Measurements from ENCODE around the gene EVI5L. TPM values are rescaled to one million over a fixed set of nuclear protein-coding genes. Genes with fewer than 3 reads are reported as not detected.

Gene EVI5L
- total RNA-seq, 1 experiment from 2014 or later, result 25.7 TPM

DNA sequence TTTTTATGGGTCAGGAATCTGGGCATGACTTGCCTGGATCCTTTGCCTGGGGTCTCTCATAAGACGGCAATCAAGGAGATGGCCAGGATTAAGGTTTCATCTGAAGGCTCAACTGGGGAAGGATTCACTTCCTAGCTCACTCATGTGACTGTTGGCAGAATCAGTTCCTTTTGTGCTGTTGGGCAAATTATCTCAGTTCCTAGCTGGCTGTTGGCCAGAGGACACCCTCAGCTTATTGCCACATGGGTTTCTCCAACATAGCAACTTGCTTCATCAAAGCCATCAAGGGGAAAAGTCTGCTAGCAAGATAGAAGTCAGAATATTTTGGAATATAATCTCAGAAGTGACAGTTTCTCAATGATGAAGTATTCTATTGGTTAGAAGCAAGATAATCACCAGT lies 12.2 kb upstream of the EVI5L start:
- POLR2A ChIA-PET, result no interaction called here
- peaks cover 21% of the 10 kb centered on the region for H3K27me3 Mint-ChIP-seq (ENCODE audit: insufficient read depth, unreplicated experiment)
- CTCF ChIA-PET, result interaction anchor here (0.5 to 1.3 kb wide), 4 partner anchors 17 to 472 kb away, joined by 3 to 5 read pairs (median 4); no protein-coding TSS in a partner anchor
- no peaks in the 10 kb centered on the region for H3K36me3 Mint-ChIP-seq (ENCODE audit: insufficient read depth, unreplicated experiment)
- no peak for DNase-seq (ENCODE audit: unreplicated experiment)
- no peak overlapping the region for H3K4me3 Mint-ChIP-seq (ENCODE audit: unreplicated experiment)
- no TSS peak for BruUV-seq (replicated peaks)
- H3K27ac Mint-ChIP-seq (ENCODE audit: low read depth, unreplicated experiment), result no peak overlapping the region
- H3K9me3 Mint-ChIP-seq (ENCODE audit: unreplicated experiment), result peaks cover 13% of the 10 kb centered on the region
- no peaks in the 10 kb centered on the region for H3K4me1 Mint-ChIP-seq (ENCODE audit: insufficient read depth, unreplicated experiment)
- TF ChIP-seq, protein P1, sequence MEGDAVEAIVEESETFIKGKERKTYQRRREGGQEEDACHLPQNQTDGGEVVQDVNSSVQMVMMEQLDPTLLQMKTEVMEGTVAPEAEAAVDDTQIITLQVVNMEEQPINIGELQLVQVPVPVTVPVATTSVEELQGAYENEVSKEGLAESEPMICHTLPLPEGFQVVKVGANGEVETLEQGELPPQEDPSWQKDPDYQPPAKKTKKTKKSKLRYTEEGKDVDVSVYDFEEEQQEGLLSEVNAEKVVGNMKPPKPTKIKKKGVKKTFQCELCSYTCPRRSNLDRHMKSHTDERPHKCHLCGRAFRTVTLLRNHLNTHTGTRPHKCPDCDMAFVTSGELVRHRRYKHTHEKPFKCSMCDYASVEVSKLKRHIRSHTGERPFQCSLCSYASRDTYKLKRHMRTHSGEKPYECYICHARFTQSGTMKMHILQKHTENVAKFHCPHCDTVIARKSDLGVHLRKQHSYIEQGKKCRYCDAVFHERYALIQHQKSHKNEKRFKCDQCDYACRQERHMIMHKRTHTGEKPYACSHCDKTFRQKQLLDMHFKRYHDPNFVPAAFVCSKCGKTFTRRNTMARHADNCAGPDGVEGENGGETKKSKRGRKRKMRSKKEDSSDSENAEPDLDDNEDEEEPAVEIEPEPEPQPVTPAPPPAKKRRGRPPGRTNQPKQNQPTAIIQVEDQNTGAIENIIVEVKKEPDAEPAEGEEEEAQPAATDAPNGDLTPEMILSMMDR (IDR thresholded peaks at IDR 0.05; ENCODE audit: unreplicated experiment), result no peak
- intact Hi-C loops (cut with micrococcal nuclease), result no loop called here

DNA sequence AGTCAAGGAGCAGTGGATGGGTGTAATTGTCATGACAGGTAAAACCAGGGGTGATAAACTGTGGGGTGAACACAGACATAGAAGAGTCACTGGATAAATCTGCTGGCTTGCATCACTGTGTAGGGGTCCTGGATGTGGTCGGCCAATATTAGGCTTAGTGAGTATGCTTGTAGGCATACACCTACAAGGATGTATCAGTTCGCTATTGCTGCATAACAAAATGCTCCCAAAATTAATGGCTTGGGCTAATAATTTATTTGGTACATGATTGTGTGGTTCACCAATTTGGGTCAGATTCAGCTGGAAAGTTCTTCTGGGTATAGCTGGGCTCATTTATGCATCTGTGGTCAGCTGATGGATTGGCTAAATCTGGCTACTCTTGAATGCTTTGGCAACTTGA lies 11.2 kb upstream of the EVI5L start:
- BruUV-seq (replicated peaks), result no TSS peak
- H3K4me1 Mint-ChIP-seq (ENCODE audit: insufficient read depth, unreplicated experiment), result peaks cover 6% of the 10 kb centered on the region
- peaks cover 21% of the 10 kb centered on the region for H3K27me3 Mint-ChIP-seq (ENCODE audit: insufficient read depth, unreplicated experiment)
- no peaks in the 10 kb centered on the region for H3K36me3 Mint-ChIP-seq (ENCODE audit: insufficient read depth, unreplicated experiment)
- DNase-seq (ENCODE audit: unreplicated experiment), result no peak
- POLR2A ChIA-PET, result interaction anchor here (1.0 kb wide), 1 partner anchor 19 kb away, joined by 3 read pairs; no protein-coding TSS in a partner anchor
- H3K27ac Mint-ChIP-seq (ENCODE audit: low read depth, unreplicated experiment), result no peak overlapping the region
- peaks cover 13% of the 10 kb centered on the region for H3K9me3 Mint-ChIP-seq (ENCODE audit: unreplicated experiment)
- CTCF ChIA-PET, result interaction anchor here (1.2 kb wide), 1 partner anchor 19 kb away, joined by 4 read pairs; no protein-coding TSS in a partner anchor
- H3K4me3 Mint-ChIP-seq (ENCODE audit: unreplicated experiment), result no peak overlapping the region
- TF ChIP-seq, protein P1 (IDR thresholded peaks at IDR 0.05; ENCODE audit: unreplicated experiment), result no peak
- intact Hi-C loops (cut with micrococcal nuclease), result no loop called here

DNA sequence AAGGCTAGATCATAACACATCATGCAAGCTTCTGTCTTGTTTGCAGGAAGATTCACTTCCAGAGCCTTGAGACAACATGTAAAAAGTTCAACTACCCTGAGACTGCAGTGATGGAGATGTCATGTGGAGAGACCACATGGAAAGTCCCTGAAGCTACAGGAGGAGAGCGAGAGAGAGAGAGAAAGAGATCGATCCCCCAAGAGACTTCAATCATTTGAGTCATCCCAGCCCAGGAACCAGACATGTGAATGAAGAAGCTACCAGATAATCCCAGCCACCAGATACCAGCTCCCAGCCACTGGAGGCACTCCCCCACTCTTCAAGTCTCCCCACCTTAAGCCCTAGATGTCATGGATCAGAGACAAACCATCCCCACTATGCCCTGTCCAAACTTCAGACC lies 10.7 kb upstream of the EVI5L start:
- peaks cover 13% of the 10 kb centered on the region for H3K9me3 Mint-ChIP-seq (ENCODE audit: unreplicated experiment)
- intact Hi-C loops (cut with micrococcal nuclease), result no loop called here
- ChIA-PET CTCF (interaction anchor here (1.2 kb wide), 1 partner anchor 19 kb away, joined by 4 read pairs; no protein-coding TSS in a partner anchor), POLR2A (no interaction called here)
- no peaks in the 10 kb centered on the region for H3K36me3 Mint-ChIP-seq (ENCODE audit: insufficient read depth, unreplicated experiment)
- peaks cover 21% of the 10 kb centered on the region for H3K27me3 Mint-ChIP-seq (ENCODE audit: insufficient read depth, unreplicated experiment)
- H3K4me3 Mint-ChIP-seq (ENCODE audit: unreplicated experiment), result no peak overlapping the region
- peaks cover 6% of the 10 kb centered on the region for H3K4me1 Mint-ChIP-seq (ENCODE audit: insufficient read depth, unreplicated experiment)
- DNase-seq (ENCODE audit: unreplicated experiment), result no peak
- BruUV-seq (replicated peaks), result no TSS peak
- no peak overlapping the region for H3K27ac Mint-ChIP-seq (ENCODE audit: low read depth, unreplicated experiment)
- TF ChIP-seq, protein P1 (IDR thresholded peaks at IDR 0.05; ENCODE audit: unreplicated experiment), result no peak

DNA sequence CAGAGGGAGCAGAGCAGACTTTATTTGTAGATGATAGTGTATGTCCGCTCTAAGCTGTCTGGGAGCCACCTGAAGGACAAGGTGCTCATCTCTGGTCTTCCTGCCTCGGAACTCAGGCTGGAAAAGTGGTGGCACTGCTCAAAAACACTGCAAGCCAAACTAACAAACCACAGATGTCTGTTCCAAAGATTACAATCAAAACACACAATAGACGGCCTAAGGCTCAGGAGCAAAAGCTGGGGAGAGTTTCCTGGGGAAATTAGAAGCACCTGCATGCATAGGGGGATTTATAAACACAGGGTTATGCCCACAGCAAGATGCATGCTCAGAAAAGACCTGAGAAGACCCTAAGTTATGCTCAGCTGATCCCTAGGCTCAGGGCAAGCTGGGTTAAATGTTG lies 9.4 kb upstream of the EVI5L start:
- peaks cover 6% of the 10 kb centered on the region for H3K4me1 Mint-ChIP-seq (ENCODE audit: insufficient read depth, unreplicated experiment)
- TF ChIP-seq, protein P1 (IDR thresholded peaks at IDR 0.05; ENCODE audit: unreplicated experiment), result no peak
- no TSS peak for BruUV-seq (replicated peaks)
- DNase-seq (ENCODE audit: unreplicated experiment), result no peak
- H3K4me3 Mint-ChIP-seq (ENCODE audit: unreplicated experiment), result no peak overlapping the region
- H3K27me3 Mint-ChIP-seq (ENCODE audit: insufficient read depth, unreplicated experiment), result peaks cover 21% of the 10 kb centered on the region
- ChIA-PET CTCF (interaction anchor here (0.7 to 1.2 kb wide), 3 partner anchors 8 to 140 kb away, joined by 3 to 4 read pairs (median 4); partner anchors contain the start of gene TRAPPC5), POLR2A (interaction anchor here (0.6 to 1.8 kb wide), 4 partner anchors 9 to 14 kb away, joined by 3 to 5 read pairs (median 3); no protein-coding TSS in a partner anchor)
- H3K27ac Mint-ChIP-seq (ENCODE audit: low read depth, unreplicated experiment), result no peak overlapping the region
- H3K9me3 Mint-ChIP-seq (ENCODE audit: unreplicated experiment), result peaks cover 13% of the 10 kb centered on the region
- no peaks in the 10 kb centered on the region for H3K36me3 Mint-ChIP-seq (ENCODE audit: insufficient read depth, unreplicated experiment)
- intact Hi-C loops (cut with micrococcal nuclease), result no loop called here
